HepG2 (cell line): ENCODE measurements around the gene BCL11B. TPM values are rescaled to one million over a fixed set of nuclear protein-coding genes. Genes with fewer than 3 reads are reported as not detected.

Source experiments
- DBP ChIP-seq: sonication (generic); formaldehyde crosslinking; IDR thresholded peaks from 2 replicates; pipeline ENCODE4 v1.4.0; 2020; ENCODE audit warnings: missing genetic modification reagents; ENCODE audit errors: not compliant biosample characterization
- ESRRA ChIP-seq: sonication (generic); formaldehyde crosslinking; IDR thresholded peaks from 2 replicates; pipeline ENCODE4 v1.5.1; 2020; ENCODE audit warnings: mild to moderate bottlenecking, low read depth, missing genetic modification reagents
- FOXC1 ChIP-seq: sonication (generic); formaldehyde crosslinking; IDR thresholded peaks from 2 replicates; pipeline ENCODE4 v1.8.0; 2022; ENCODE audit warnings: mild to moderate bottlenecking, missing genetic modification reagents, borderline replicate concordance
- FOXO4 ChIP-seq: sonication (generic); formaldehyde crosslinking; conservative IDR thresholded peaks from 2 replicates; pipeline ENCODE4 v1.8.1; 2023; ENCODE audit warnings: missing genetic modification reagents
- HDAC2 ChIP-seq: sonication (generic); formaldehyde crosslinking; IDR thresholded peaks from 2 replicates; pipeline ENCODE4 v1.4.0; 2020; ENCODE audit warnings: missing genetic modification reagents
- HOMEZ ChIP-seq: IDR thresholded peaks from 2 replicates; pipeline ENCODE4 v1.6.1; 2016; ENCODE audit warnings: low read depth
- POGZ ChIP-seq: sonication (generic); formaldehyde crosslinking; IDR thresholded peaks from 2 replicates; pipeline ENCODE4 v1.4.0; 2020; ENCODE audit warnings: mild to moderate bottlenecking, missing genetic modification reagents
- POLR2AphosphoS5 ChIP-seq: IDR thresholded peaks from 2 replicates; pipeline ENCODE4 v1.6.1; 2012; ENCODE audit warnings: low read depth, low read length
- ZBTB46 ChIP-seq: sonication (generic); formaldehyde crosslinking; IDR thresholded peaks from 2 replicates; pipeline ENCODE4 v1.4.0; 2020; ENCODE audit warnings: mild to moderate bottlenecking, missing genetic modification reagents, borderline replicate concordance
- ZNF225 ChIP-seq: sonication (generic); formaldehyde crosslinking; IDR thresholded peaks from 2 replicates; pipeline ENCODE4 v1.4.0; 2020; ENCODE audit warnings: mild to moderate bottlenecking, missing genetic modification reagents
- ZNF337 ChIP-seq: sonication (generic); formaldehyde crosslinking; IDR thresholded peaks from 2 replicates; pipeline ENCODE4 v1.5.1; 2020; ENCODE audit warnings: missing genetic modification reagents, low read depth, mild to moderate bottlenecking, borderline replicate concordance
- ZNF354B ChIP-seq: sonication (generic); formaldehyde crosslinking; IDR thresholded peaks from 2 replicates; pipeline ENCODE4 v1.8.0; 2022; ENCODE audit warnings: mild to moderate bottlenecking, missing genetic modification reagents
- ZNF362 ChIP-seq: sonication (generic); formaldehyde crosslinking; IDR thresholded peaks from 2 replicates; pipeline ENCODE4 v1.4.0; 2020; ENCODE audit warnings: missing genetic modification reagents, mild to moderate bottlenecking, borderline replicate concordance
- ZNF564 ChIP-seq: sonication (generic); formaldehyde crosslinking; IDR thresholded peaks from 2 replicates; pipeline ENCODE4 v1.8.1; 2023; ENCODE audit warnings: mild to moderate bottlenecking, missing genetic modification reagents
- ZNF609 ChIP-seq: sonication (generic); formaldehyde crosslinking; IDR thresholded peaks from 2 replicates; pipeline ENCODE4 v1.4.0; 2020; ENCODE audit warnings: mild to moderate bottlenecking, missing genetic modification reagents, borderline replicate concordance
- ZNF761 ChIP-seq: sonication (generic); formaldehyde crosslinking; conservative IDR thresholded peaks from 2 replicates; pipeline ENCODE4 v1.4.0; 2020; ENCODE audit warnings: mild to moderate bottlenecking, missing genetic modification reagents
- polyA plus RNA-seq, 8 experiments: library from polyadenylated mRNA; depleted of rRNA in 3 of 8; stranded (reverse) in 7 of 8; unstranded in 1 of 8; fragments of >200 nt; fragmentation: Illumina TruSeq in 4 of 8; extraction: Trizol in 4 of 8; gene quantifications; 2 replicates each; pipeline versions ENCODE4 v1.2.1 to v1.2.3, GENCODE V29; 2011 to 2016; ENCODE audit warnings: low read depth in 4 of 8, missing spikeins in 1 of 8, mixed read lengths in 1 of 8; ENCODE audit not compliant: insufficient read depth in 1 of 8
- total RNA-seq, 5 experiments: library from RNA; depleted of rRNA; stranded (reverse); fragments of >200 nt; fragmentation: Illumina TruSeq; extraction: Trizol; gene quantifications; 2 replicates each; pipeline ENCODE4 v1.2.3, GENCODE V29; 2016; ENCODE audit warnings: low read depth in 1 of 5

BCL11B gene
- total and polyA plus RNA-seq, 2 of the 13 experiments (the other 11 are each of a cell fraction or from before 2014, with no cell fraction given) = not detected

- TF ChIP-seq ZNF609 (CRISPR knock-in tag) (peak; percentile 37; the same call in 1 of the 2 replicates), POGZ (CRISPR knock-in tag) (peak; percentile 56), HOMEZ (CRISPR knock-in tag) (0 out of 2 replicates have a peak, but pooled peaks have one; percentile 16), FOXO4 (no peak), POLR2AphosphoS5 (no peak; the same call in 1 of the 2 replicates), FOXC1 (CRISPR knock-in tag) (0 out of 2 replicates have a peak, but pooled peaks have one; percentile 31), ZNF225 (CRISPR knock-in tag) (no peak), DBP (no peak), ZNF337 (CRISPR knock-in tag) (no peak), ESRRA (CRISPR knock-in tag) (no peak), ZNF564 (CRISPR knock-in tag) (0 out of 2 replicates have a peak, but pooled peaks have one; percentile 41), ZBTB46 (CRISPR knock-in tag) (no peak), ZNF362 (no peak), ZNF354B (CRISPR knock-in tag) (no peak), ZNF761 (CRISPR knock-in tag) (no peak), HDAC2 (CRISPR knock-in tag) (peak; percentile 76)
These were observed 44.5 kb upstream of the BCL11B start (continued) for GRCh38 chr14:99316281-99317163.
